A673 (cell line): ENCODE measurements around the gene CDYL.

ENCODE experiments used
- EZH2 ChIP-seq: fragments of 200-600 bp; sonication (generic); IDR thresholded peaks from 2 replicates; pipeline ENCODE4 v1.6.1; 2017; ENCODE audit warnings: borderline replicate concordance, low read depth, mild to moderate bottlenecking, mixed read lengths, antibody characterized with exemption, low read length; ENCODE audit not compliant: poor library complexity, severe bottlenecking
- TF ChIP-seq, protein P1 (sequence below): fragments of 300-800, 200-600 bp; sonication (generic); conservative IDR thresholded peaks from 2 replicates; pipeline ENCODE4 v1.5.1; 2017; ENCODE audit warnings: low read depth, mild to moderate bottlenecking, antibody characterized with exemption, low read length, moderate library complexity, mixed read lengths

- TF ChIP-seq, protein P1, sequence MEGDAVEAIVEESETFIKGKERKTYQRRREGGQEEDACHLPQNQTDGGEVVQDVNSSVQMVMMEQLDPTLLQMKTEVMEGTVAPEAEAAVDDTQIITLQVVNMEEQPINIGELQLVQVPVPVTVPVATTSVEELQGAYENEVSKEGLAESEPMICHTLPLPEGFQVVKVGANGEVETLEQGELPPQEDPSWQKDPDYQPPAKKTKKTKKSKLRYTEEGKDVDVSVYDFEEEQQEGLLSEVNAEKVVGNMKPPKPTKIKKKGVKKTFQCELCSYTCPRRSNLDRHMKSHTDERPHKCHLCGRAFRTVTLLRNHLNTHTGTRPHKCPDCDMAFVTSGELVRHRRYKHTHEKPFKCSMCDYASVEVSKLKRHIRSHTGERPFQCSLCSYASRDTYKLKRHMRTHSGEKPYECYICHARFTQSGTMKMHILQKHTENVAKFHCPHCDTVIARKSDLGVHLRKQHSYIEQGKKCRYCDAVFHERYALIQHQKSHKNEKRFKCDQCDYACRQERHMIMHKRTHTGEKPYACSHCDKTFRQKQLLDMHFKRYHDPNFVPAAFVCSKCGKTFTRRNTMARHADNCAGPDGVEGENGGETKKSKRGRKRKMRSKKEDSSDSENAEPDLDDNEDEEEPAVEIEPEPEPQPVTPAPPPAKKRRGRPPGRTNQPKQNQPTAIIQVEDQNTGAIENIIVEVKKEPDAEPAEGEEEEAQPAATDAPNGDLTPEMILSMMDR, result no peak
- no peak for TF ChIP-seq EZH2
Observed at GRCh38 chr6:4774715-4775493, 1.3 kb upstream of the CDYL start.
